A673 (cell line): ENCODE measurements around the gene MTMR12.

Source experiments
- EZH2 ChIP-seq: fragments of 200-600 bp; sonication (generic); IDR thresholded peaks from 2 replicates; pipeline ENCODE4 v1.6.1; 2017; ENCODE audit warnings: borderline replicate concordance, low read depth, mild to moderate bottlenecking, mixed read lengths, antibody characterized with exemption, low read length; ENCODE audit not compliant: poor library complexity, severe bottlenecking
- TF ChIP-seq, protein P1 (sequence below): fragments of 300-800, 200-600 bp; sonication (generic); conservative IDR thresholded peaks from 2 replicates; pipeline ENCODE4 v1.5.1; 2017; ENCODE audit warnings: low read depth, mild to moderate bottlenecking, antibody characterized with exemption, low read length, moderate library complexity, mixed read lengths

DNA sequence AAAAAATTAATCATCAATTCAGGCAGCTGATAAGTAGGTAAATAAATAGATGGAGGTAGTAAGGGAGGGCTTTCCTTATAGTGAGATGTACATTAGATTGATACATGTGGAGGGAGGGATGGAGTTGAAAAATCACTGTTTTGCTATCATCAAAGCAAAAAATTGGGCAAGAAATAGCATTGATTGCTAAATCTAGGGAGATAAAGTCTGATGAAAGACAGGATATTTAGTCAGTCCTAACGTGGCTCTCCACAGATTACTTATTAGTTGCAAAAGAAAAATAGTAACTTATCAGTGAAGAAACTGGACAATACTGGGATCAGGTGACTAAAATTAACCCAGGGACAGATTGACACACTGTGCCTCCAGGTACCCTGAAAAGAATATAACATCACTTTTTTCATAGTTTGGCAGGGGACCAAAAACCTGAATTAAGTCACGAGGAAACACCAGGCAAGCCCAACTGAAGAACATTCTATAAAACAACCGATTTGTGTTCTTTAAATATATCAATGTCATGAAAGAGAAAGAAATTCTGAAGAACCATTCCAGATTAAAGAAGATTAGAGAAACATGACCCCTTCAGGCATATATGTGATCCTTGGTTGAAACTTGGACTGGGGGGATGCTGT lies 111.5 kb downstream of the MTMR12 start:
- TF ChIP-seq, protein P1, sequence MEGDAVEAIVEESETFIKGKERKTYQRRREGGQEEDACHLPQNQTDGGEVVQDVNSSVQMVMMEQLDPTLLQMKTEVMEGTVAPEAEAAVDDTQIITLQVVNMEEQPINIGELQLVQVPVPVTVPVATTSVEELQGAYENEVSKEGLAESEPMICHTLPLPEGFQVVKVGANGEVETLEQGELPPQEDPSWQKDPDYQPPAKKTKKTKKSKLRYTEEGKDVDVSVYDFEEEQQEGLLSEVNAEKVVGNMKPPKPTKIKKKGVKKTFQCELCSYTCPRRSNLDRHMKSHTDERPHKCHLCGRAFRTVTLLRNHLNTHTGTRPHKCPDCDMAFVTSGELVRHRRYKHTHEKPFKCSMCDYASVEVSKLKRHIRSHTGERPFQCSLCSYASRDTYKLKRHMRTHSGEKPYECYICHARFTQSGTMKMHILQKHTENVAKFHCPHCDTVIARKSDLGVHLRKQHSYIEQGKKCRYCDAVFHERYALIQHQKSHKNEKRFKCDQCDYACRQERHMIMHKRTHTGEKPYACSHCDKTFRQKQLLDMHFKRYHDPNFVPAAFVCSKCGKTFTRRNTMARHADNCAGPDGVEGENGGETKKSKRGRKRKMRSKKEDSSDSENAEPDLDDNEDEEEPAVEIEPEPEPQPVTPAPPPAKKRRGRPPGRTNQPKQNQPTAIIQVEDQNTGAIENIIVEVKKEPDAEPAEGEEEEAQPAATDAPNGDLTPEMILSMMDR, result no peak
- no peak for TF ChIP-seq EZH2
